ENCODE measurements around the gene FBXO5.

FBXO5 gene

GRCh38 chr6:152932865-152933264 is 50.0 kb downstream of the FBXO5 start:
- Histone ChIP-seq H3K79me2 (ENCODE audit: low read length) (no peaks in the 10 kb centered on the region), H3K27ac (ENCODE audit: low read length) (no peak overlapping the region), H3K36me3 (replicated peaks; ENCODE audit: low read depth, low read length) (no peaks in the 10 kb centered on the region), H3K4me1 (ENCODE audit: low read length) (no peaks in the 10 kb centered on the region), H3K4me2 (ENCODE audit: low read length) (no peak overlapping the region), H3K9ac (ENCODE audit: low read length) (no peak overlapping the region), H3K9me3 (ENCODE audit: insufficient read depth, low read length) (no peaks in the 10 kb centered on the region), H3K27me3 (ENCODE audit: low read depth, low read length) (no peaks in the 10 kb centered on the region), H4K20me1 (ENCODE audit: insufficient read depth, low read length) (no peaks in the 10 kb centered on the region), H3K4me3 (ENCODE audit: low read length) (no peak overlapping the region), H2AFZ (ENCODE audit: low read depth, low read length) (no peak overlapping the region)
- TF ChIP-seq EZH2phosphoT487 (IDR thresholded peaks at IDR 0.05; ENCODE audit: low read depth), result no peak
- TF ChIP-seq, protein P1, sequence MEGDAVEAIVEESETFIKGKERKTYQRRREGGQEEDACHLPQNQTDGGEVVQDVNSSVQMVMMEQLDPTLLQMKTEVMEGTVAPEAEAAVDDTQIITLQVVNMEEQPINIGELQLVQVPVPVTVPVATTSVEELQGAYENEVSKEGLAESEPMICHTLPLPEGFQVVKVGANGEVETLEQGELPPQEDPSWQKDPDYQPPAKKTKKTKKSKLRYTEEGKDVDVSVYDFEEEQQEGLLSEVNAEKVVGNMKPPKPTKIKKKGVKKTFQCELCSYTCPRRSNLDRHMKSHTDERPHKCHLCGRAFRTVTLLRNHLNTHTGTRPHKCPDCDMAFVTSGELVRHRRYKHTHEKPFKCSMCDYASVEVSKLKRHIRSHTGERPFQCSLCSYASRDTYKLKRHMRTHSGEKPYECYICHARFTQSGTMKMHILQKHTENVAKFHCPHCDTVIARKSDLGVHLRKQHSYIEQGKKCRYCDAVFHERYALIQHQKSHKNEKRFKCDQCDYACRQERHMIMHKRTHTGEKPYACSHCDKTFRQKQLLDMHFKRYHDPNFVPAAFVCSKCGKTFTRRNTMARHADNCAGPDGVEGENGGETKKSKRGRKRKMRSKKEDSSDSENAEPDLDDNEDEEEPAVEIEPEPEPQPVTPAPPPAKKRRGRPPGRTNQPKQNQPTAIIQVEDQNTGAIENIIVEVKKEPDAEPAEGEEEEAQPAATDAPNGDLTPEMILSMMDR (IDR thresholded peaks at IDR 0.05; ENCODE audit: low read depth, low read length), result no peak

GRCh38 chr6:152922706-152923105 is 60.1 kb downstream of the FBXO5 start:
- Histone ChIP-seq H3K79me2 (ENCODE audit: low read length) (no peaks in the 10 kb centered on the region), H2AFZ (ENCODE audit: low read depth, low read length) (no peak overlapping the region), H3K9ac (ENCODE audit: low read length) (no peak overlapping the region), H3K4me2 (ENCODE audit: low read length) (no peak overlapping the region), H3K9me3 (ENCODE audit: insufficient read depth, low read length) (no peaks in the 10 kb centered on the region), H3K36me3 (replicated peaks; ENCODE audit: low read depth, low read length) (no peaks in the 10 kb centered on the region), H3K4me3 (ENCODE audit: low read length) (no peak overlapping the region), H3K4me1 (ENCODE audit: low read length) (no peaks in the 10 kb centered on the region), H4K20me1 (ENCODE audit: insufficient read depth, low read length) (no peaks in the 10 kb centered on the region), H3K27ac (ENCODE audit: low read length) (no peak overlapping the region), H3K27me3 (ENCODE audit: low read depth, low read length) (no peaks in the 10 kb centered on the region)
- TF ChIP-seq, protein P1 (IDR thresholded peaks at IDR 0.05; ENCODE audit: low read depth, low read length), result no peak
- no peak for TF ChIP-seq EZH2phosphoT487 (IDR thresholded peaks at IDR 0.05; ENCODE audit: low read depth)

All from OCI-LY3 (cell line).